Retinal pigment epithelial cell (primary cell): ENCODE results near the gene RNASET2.
"Not testable (repeated sequence)": the region's sequence is repeated elsewhere in the genome, so short reads cannot be mapped to it uniquely, and the experiment has no call there.

Experiments used
- DNase-seq: peaks from one replicate; pipeline ENCODE4 v3.0.0-alpha.2; 2010; ENCODE audit warnings: low read depth
- H3K4me3 ChIP-seq: 2 replicates; pipeline ENCODE4 v1.5.1; 2011; ENCODE audit warnings: mild to moderate bottlenecking, low read length, control low read depth, moderate library complexity
- CTCF ChIP-seq: conservative IDR thresholded peaks from 2 replicates; pipeline ENCODE4 v1.5.1; 2011; ENCODE audit warnings: low read depth, low read length, control low read depth, inconsistent platforms

Gene RNASET2

GRCh38 chr6:166951670-166952060, 4.7 kb downstream of the RNASET2 start:
- DNase-seq = no peak
- TF ChIP-seq CTCF = no peak

GRCh38 chr6:166950892-166951669, 5.3 kb downstream of the RNASET2 start:
- peak; percentile 67 for TF ChIP-seq CTCF
- not testable (repeated sequence) for H3K4me3 ChIP-seq, DNase-seq

More at GRCh38 chr6:166951670-166952060, 4.7 kb downstream of the RNASET2 start:
- no peak overlapping the region for H3K4me3 ChIP-seq

GRCh38 chr6:166950443-166950821, 5.9 kb downstream of the RNASET2 start:
- no peak for TF ChIP-seq CTCF
- H3K4me3 ChIP-seq = no peak overlapping the region
- DNase-seq = no peak

- TF ChIP-seq CTCF = no peak
- DNase-seq = no peak
- H3K4me3 ChIP-seq = no peak overlapping the region
Measured at GRCh38 chr6:166949528-166950442, 6.6 kb downstream of the RNASET2 start.

- DNase-seq, H3K4me3 ChIP-seq: not testable (repeated sequence)
Measured at GRCh38 chr6:166948724-166949123, 7.6 kb downstream of the RNASET2 start.

- DNase-seq = no peak
- H3K4me3 ChIP-seq = no peak overlapping the region
- no peak for TF ChIP-seq CTCF
Measured at GRCh38 chr6:166947251-166947650, 9.1 kb downstream of the RNASET2 start.

GRCh38 chr6:166946125-166946524, 10.2 kb downstream of the RNASET2 start:
- no peak overlapping the region for H3K4me3 ChIP-seq
- no peak for DNase-seq
- TF ChIP-seq CTCF = no peak
